Measurements from ENCODE around the gene MEX3D.
A peak's percentile ranks its signal among the peaks of the same experiment; 100 is the strongest.

- no peak for TF ChIP-seq POLR2A (IDR thresholded peaks at IDR 0.05)
- TF ChIP-seq, protein P1, sequence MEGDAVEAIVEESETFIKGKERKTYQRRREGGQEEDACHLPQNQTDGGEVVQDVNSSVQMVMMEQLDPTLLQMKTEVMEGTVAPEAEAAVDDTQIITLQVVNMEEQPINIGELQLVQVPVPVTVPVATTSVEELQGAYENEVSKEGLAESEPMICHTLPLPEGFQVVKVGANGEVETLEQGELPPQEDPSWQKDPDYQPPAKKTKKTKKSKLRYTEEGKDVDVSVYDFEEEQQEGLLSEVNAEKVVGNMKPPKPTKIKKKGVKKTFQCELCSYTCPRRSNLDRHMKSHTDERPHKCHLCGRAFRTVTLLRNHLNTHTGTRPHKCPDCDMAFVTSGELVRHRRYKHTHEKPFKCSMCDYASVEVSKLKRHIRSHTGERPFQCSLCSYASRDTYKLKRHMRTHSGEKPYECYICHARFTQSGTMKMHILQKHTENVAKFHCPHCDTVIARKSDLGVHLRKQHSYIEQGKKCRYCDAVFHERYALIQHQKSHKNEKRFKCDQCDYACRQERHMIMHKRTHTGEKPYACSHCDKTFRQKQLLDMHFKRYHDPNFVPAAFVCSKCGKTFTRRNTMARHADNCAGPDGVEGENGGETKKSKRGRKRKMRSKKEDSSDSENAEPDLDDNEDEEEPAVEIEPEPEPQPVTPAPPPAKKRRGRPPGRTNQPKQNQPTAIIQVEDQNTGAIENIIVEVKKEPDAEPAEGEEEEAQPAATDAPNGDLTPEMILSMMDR (IDR thresholded peaks at IDR 0.05), result peak in 1 of 6 experiments; percentile 14
These were observed 22.7 kb upstream of the MEX3D start for GRCh38 chr19:1590641-1591397.

Measured in esophagus squamous epithelium (tissue), 4 donors.